Pancreas (tissue), 10 donors: ENCODE data around the gene SH3TC1. TPM values are rescaled to one million over a fixed set of nuclear protein-coding genes. Genes with fewer than 3 reads are reported as not detected.

Experiments used
- ATAC-seq, 4 donors: fragments of 200-7000 bp; cut with Tn5 transposase; one replicate each; pipeline versions ENCODE4 v1.8.0 to v1.9.1; 2020; ENCODE audit warnings: mild to moderate bottlenecking in 4 of 4, moderate library complexity in 4 of 4
- DNase-seq, 6 donors: peaks; one replicate each; pipeline ENCODE4 v3.0.0-alpha.2; 2020
- FAIRE-seq: peaks from 2 replicates; lab custom pipeline; 2012; peaks lifted over from hg19 to GRCh38; lab: Jason Lieb, UNC
- H3K27ac ChIP-seq, 4 donors: fragments of 200-600 bp; sonication (generic); 1 replicate in 3 of 4; 2 replicates in 1 of 4; pipeline versions ENCODE4 v1.5.0 to v1.8.0; 2020
- H3K27me3 ChIP-seq, 4 donors: fragments of 200-600 bp; one replicate each; pipeline ENCODE4 v1.8.0; 2021
- H3K36me3 ChIP-seq, 3 donors: fragments of 200-600 bp; sonication (generic) in 1 of 3; one replicate each; pipeline versions ENCODE4 v1.5.0 to v1.8.0; 2020 to 2021
- H3K4me1 ChIP-seq, 3 donors: fragments of 200-600 bp; one replicate each; pipeline ENCODE4 v1.8.0; 2021
- H3K4me3 ChIP-seq, 4 donors: fragments of 200-600 bp; sonication (generic) in 2 of 4; one replicate each; pipeline versions ENCODE4 v1.5.0 to v1.8.0; 2020 to 2021
- H3K9me3 ChIP-seq, 4 donors: fragments of 200-600 bp; one replicate each; pipeline ENCODE4 v1.8.0; 2021
- CTCF ChIP-seq, 4 donors: fragments of 200-600 bp; sonication (generic) in 3 of 4; IDR thresholded peaks; one replicate each; pipeline versions ENCODE4 v1.5.0 to v1.8.0; 2021; ENCODE audit warnings: antibody characterized with exemption in 4 of 4
- WGBS, 2 donors: extraction: QIAGEN DNeasy Blood & Tissue Kit; methylation state at CpG; one replicate each; pipeline ENCODE4 v1.1.7; 2013; 5-methylcytosine and 5-hydroxymethylcytosine counted together
- intact Hi-C, 3 donors: fragments of 100-400 bp; cut with DNase I; formaldehyde crosslinking; loops; one replicate each; pipeline versions ENCODE4 v1.11.1 to v1.14.2; 2022
- polyA plus RNA-seq, 2 donors: library from polyadenylated mRNA; stranded (reverse); fragments of 200-250 nt; gene quantifications; one replicate each; pipeline ENCODE4 v1.2.3, GENCODE V29; 2013
- total RNA-seq, 6 donors: library from RNA; stranded (reverse); fragmentation: NEBNext Ultra II Directional in 4 of 6; extraction: Animal tissue kit (Norgen Biotek cat#: 25700) in 4 of 6; gene quantifications; one replicate each; pipeline versions ENCODE4 v1.2.1 to v1.2.4, GENCODE V29; 2021 to 2023
- donor health status: healthy with polysubstance abuse.
- donor health status: DM: no; HTN: no; CAD: no; lungs with moderate emphysema.
- donor health status: DM: no; HTN: no; CAD: no.
- donor health status: control.
- donor health status: control.
- donor health status: Bipolar disorder and iron deficiency.
- donor health status: DM: yes; HTN: yes; CAD: no.
- donor health status: DM: no; HTN: no; CAD: no.
- donor health status: DM: no; HTN: no; CAD: no.
- donor health status: DM: yes; HTN: yes; CAD: no.

SH3TC1 gene
- total and polyA plus RNA-seq, 8 donors = 12.5 to 28.0 (median 19.6) TPM

GRCh38 chr4:8254076-8254475 is 55.0 kb downstream of the SH3TC1 start:
- no peaks in the 10 kb centered on the region for H3K4me1 ChIP-seq
- TF ChIP-seq CTCF (IDR thresholded peaks at IDR 0.05) = no peak
- FAIRE-seq (no peak), DNase-seq (no peak), ATAC-seq (no peak)
- H3K4me3 ChIP-seq = no peak overlapping the region
- H3K27ac ChIP-seq = no peak overlapping the region
- no peaks in the 10 kb centered on the region for H3K36me3 ChIP-seq
- H3K27me3 ChIP-seq = no peaks in the 10 kb centered on the region
- no peaks in the 10 kb centered on the region for H3K9me3 ChIP-seq
- intact Hi-C loops = no loop called here
- WGBS, 2 donors = 73 to 86% methylated on average over 6 of the region's 6 CpGs

GRCh38 chr4:8255698-8256441 is 56.8 kb downstream of the SH3TC1 start:
- Histone ChIP-seq H3K27ac (no peak overlapping the region), H3K4me1 (no peaks in the 10 kb centered on the region), H3K27me3 (no peaks in the 10 kb centered on the region), H3K4me3 (no peak overlapping the region), H3K36me3 (no peaks in the 10 kb centered on the region), H3K9me3 (no peaks in the 10 kb centered on the region)
- TF ChIP-seq CTCF (IDR thresholded peaks at IDR 0.05) = no peak
- peak in 1 of 4 donors; percentile 55 for ATAC-seq
- peak in 2 of 6 donors; percentile 6 to 27 for DNase-seq
- WGBS, 2 donors = 59 to 62% methylated on average over 14 of the region's 14 CpGs
- FAIRE-seq = no peak
- intact Hi-C loops = no loop called here

GRCh38 chr4:8257854-8258253 is 58.8 kb downstream of the SH3TC1 start:
- ATAC-seq (no peak), FAIRE-seq (no peak), DNase-seq (no peak)
- Histone ChIP-seq H3K27ac (no peak overlapping the region), H3K9me3 (no peaks in the 10 kb centered on the region), H3K4me3 (no peak overlapping the region), H3K36me3 (no peaks in the 10 kb centered on the region), H3K27me3 (no peaks in the 10 kb centered on the region), H3K4me1 (no peaks in the 10 kb centered on the region)
- intact Hi-C loops = no loop called here
- WGBS, 2 donors = 54 to 63% methylated on average over 4 of the region's 4 CpGs
- TF ChIP-seq CTCF (IDR thresholded peaks at IDR 0.05) = no peak

GRCh38 chr4:8258552-8259212 is 59.6 kb downstream of the SH3TC1 start:
- 55 to 60% methylated on average over 13 of the region's 13 CpGs for WGBS, 2 donors
- no peak for TF ChIP-seq CTCF (IDR thresholded peaks at IDR 0.05)
- no peak overlapping the region for H3K27ac ChIP-seq
- H3K9me3 ChIP-seq = no peaks in the 10 kb centered on the region
- no peak overlapping the region for H3K4me3 ChIP-seq
- no peaks in the 10 kb centered on the region for H3K36me3 ChIP-seq
- no peaks in the 10 kb centered on the region for H3K4me1 ChIP-seq
- ATAC-seq (no peak), DNase-seq (no peak), FAIRE-seq (no peak)
- intact Hi-C loops = no loop called here
- no peaks in the 10 kb centered on the region for H3K27me3 ChIP-seq
